NCI-H146 (cell line): ENCODE results near the gene NAXD.
A peak's percentile ranks its signal among the peaks of the same experiment; 100 is the strongest.
"Not testable (repeated sequence)": the region's sequence is repeated elsewhere in the genome, so short reads cannot be mapped to it uniquely, and the experiment has no call there.

Experiments used
- DNase-seq: peaks from one replicate; lab custom pipeline; 2025; lab: John Stamatoyannopoulos, UW

NAXD gene

GRCh38 chr13:110664673-110665072 is 49.3 kb downstream of the NAXD start:
- DNase-seq = no peak

- no peak for DNase-seq
Observed at GRCh38 chr13:110665491-110666254, 50.3 kb downstream of the NAXD start.

GRCh38 chr13:110666255-110666533 is 50.8 kb downstream of the NAXD start:
- no peak for DNase-seq

GRCh38 chr13:110669036-110669435 is 53.7 kb downstream of the NAXD start:
- DNase-seq = no peak

GRCh38 chr13:110669814-110670213 is 54.5 kb downstream of the NAXD start:
- DNase-seq = not testable (repeated sequence)

GRCh38 chr13:110676595-110677587 is 61.5 kb downstream of the NAXD start:
- no peak for DNase-seq

- DNase-seq = no peak
Observed at GRCh38 chr13:110677731-110678545, 62.6 kb downstream of the NAXD start.

- DNase-seq = peak; percentile 11
Observed at GRCh38 chr13:110680852-110681251, 65.5 kb downstream of the NAXD start.

GRCh38 chr13:110681868-110682550 is 66.7 kb downstream of the NAXD start:
- no peak for DNase-seq

- DNase-seq = no peak
Observed at GRCh38 chr13:110682746-110683145, 67.4 kb downstream of the NAXD start.

GRCh38 chr13:110683203-110683883 is 68.0 kb downstream of the NAXD start:
- no peak for DNase-seq

- no peak for DNase-seq
Observed at GRCh38 chr13:110683921-110684320, 68.6 kb downstream of the NAXD start.

GRCh38 chr13:110684388-110685056 is 69.2 kb downstream of the NAXD start:
- DNase-seq = no peak

GRCh38 chr13:110685305-110686020 is 70.1 kb downstream of the NAXD start:
- DNase-seq = no peak

- DNase-seq = no peak
Observed at GRCh38 chr13:110687736-110688135, 72.4 kb downstream of the NAXD start.

- DNase-seq = no peak
Observed at GRCh38 chr13:110689041-110689440, 73.7 kb downstream of the NAXD start.
